ENCODE results near the gene SPRYD3. TPM values are rescaled to one million over a fixed set of nuclear protein-coding genes. Genes with fewer than 3 reads are reported as not detected.

SPRYD3 gene, protein sequence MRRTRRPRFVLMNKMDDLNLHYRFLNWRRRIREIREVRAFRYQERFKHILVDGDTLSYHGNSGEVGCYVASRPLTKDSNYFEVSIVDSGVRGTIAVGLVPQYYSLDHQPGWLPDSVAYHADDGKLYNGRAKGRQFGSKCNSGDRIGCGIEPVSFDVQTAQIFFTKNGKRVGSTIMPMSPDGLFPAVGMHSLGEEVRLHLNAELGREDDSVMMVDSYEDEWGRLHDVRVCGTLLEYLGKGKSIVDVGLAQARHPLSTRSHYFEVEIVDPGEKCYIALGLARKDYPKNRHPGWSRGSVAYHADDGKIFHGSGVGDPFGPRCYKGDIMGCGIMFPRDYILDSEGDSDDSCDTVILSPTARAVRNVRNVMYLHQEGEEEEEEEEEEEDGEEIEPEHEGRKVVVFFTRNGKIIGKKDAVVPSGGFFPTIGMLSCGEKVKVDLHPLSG
- total RNA-seq: 25.6 and 26.8 TPM in 2 replicates

DNA sequence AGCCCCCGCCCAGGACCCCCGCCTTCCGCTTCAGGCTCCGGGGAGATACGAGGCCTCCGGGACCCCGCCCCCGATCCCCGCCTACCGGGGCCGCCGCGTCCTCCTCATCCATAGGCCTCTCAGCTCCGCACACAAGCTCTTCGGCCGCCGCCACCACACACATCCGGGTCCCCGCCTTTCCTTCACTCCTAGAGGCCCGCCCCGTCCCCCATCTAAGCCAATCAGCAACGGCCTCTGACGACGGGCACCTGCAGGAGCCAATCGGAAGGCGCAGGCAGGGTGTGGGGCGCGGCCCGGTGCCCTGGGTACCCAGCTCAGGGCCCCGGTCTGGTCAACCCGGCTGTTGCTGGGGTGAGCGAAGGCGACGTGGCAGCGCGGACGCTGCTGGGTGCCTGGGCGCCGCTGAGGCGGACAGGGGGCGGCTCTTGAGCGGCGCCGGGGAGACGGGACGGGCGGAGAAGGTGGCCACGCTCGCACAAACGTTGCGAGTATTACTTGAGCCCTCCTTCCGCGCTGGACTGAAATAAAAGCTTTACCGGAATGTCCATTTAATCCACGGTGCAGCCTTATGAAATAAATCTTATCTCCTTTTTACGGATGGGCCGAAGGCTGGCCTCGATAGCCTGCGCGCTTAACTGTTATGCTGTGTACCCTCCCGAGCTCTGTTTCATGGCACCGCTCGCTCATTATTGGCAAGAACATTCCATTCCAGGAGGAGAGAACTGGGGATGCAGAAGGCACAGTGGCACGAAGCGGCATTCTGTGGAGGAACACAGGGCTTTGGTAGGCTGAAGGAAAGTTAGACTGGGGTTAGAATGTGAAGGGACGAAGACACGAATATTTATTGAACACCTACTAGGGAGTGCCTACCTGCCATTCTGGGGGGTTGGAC, at the start of gene SPRYD3:
TSS of gene SPRYD3 (minus strand) at position 165 of the 892 bp plus-strand sequence. CDS start at position 108, 57 bp downstream.
- Histone ChIP-seq H3K4me1 (ENCODE audit: insufficient read depth, low read length) (peaks cover 24% of the 10 kb centered on the region), H3K79me2 (ENCODE audit: insufficient read depth, low read length) (peaks cover 34% of the 10 kb centered on the region), H3K4me2 (ENCODE audit: insufficient read depth, low read length) (peak within 1 kb of the TSS; percentile 93), H2AFZ (ENCODE audit: low read length) (peak within 1 kb of the TSS; percentile 77), H3K36me3 (ENCODE audit: insufficient read depth, low read length) (peaks cover 32% of the 10 kb centered on the region), H4K20me1 (ENCODE audit: insufficient read depth, low read length) (no peaks in the 10 kb centered on the region), H3K27ac (ENCODE audit: low read depth, low read length) (peak within 1 kb of the TSS; percentile 90), H3K27me3 (ENCODE audit: insufficient read depth, low read length) (no peaks in the 10 kb centered on the region), H3K9me3 (ENCODE audit: low read depth, low read length) (no peaks in the 10 kb centered on the region), H3K4me3 (ENCODE audit: insufficient read depth, low read length) (peak within 1 kb of the TSS; percentile 85)
- peak; percentile 99 for DNase-seq (ENCODE audit: insufficient read length, low spot score, missing footprints)
- TF ChIP-seq, protein P1, sequence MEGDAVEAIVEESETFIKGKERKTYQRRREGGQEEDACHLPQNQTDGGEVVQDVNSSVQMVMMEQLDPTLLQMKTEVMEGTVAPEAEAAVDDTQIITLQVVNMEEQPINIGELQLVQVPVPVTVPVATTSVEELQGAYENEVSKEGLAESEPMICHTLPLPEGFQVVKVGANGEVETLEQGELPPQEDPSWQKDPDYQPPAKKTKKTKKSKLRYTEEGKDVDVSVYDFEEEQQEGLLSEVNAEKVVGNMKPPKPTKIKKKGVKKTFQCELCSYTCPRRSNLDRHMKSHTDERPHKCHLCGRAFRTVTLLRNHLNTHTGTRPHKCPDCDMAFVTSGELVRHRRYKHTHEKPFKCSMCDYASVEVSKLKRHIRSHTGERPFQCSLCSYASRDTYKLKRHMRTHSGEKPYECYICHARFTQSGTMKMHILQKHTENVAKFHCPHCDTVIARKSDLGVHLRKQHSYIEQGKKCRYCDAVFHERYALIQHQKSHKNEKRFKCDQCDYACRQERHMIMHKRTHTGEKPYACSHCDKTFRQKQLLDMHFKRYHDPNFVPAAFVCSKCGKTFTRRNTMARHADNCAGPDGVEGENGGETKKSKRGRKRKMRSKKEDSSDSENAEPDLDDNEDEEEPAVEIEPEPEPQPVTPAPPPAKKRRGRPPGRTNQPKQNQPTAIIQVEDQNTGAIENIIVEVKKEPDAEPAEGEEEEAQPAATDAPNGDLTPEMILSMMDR (IDR thresholded peaks at IDR 0.05; ENCODE audit: extremely low read depth, low read depth, low read length): no peak

DNA sequence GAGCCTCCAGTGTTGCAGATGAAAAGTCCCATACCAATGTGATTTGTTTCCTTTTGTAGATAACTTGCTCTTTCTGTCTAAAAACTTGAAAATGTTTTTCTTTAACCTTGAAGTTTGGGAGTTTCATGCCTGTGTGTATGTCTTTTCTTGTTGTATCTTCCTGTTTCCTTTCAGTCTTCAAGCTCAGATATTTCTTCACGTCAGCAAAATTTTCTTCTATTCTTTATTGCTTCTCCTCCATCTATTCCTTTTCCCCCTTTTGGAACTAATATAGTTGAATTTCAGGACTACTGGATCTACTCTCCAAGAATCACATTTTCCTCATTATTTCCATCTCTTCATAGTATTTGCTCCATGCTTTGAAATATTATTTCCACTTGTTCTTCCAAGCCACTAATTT, 48.0 kb upstream of the SPRYD3 start:
- no peaks in the 10 kb centered on the region for H3K27me3 ChIP-seq (ENCODE audit: insufficient read depth, low read length)
- no peak overlapping the region for H2AFZ ChIP-seq (ENCODE audit: low read length)
- no peaks in the 10 kb centered on the region for H3K9me3 ChIP-seq (ENCODE audit: low read depth, low read length)
- H3K79me2 ChIP-seq (ENCODE audit: insufficient read depth, low read length): no peaks in the 10 kb centered on the region
- no peaks in the 10 kb centered on the region for H4K20me1 ChIP-seq (ENCODE audit: insufficient read depth, low read length)
- H3K4me2 ChIP-seq (ENCODE audit: insufficient read depth, low read length): no peak overlapping the region
- no peak overlapping the region for H3K27ac ChIP-seq (ENCODE audit: low read depth, low read length)
- H3K4me3 ChIP-seq (ENCODE audit: insufficient read depth, low read length): no peak overlapping the region
- no peak for DNase-seq (ENCODE audit: insufficient read length, low spot score, missing footprints)
- peaks cover 9% of the 10 kb centered on the region for H3K4me1 ChIP-seq (ENCODE audit: insufficient read depth, low read length)
- TF ChIP-seq, protein P1 (IDR thresholded peaks at IDR 0.05; ENCODE audit: extremely low read depth, low read depth, low read length): no peak
- no peaks in the 10 kb centered on the region for H3K36me3 ChIP-seq (ENCODE audit: insufficient read depth, low read length)

DNA sequence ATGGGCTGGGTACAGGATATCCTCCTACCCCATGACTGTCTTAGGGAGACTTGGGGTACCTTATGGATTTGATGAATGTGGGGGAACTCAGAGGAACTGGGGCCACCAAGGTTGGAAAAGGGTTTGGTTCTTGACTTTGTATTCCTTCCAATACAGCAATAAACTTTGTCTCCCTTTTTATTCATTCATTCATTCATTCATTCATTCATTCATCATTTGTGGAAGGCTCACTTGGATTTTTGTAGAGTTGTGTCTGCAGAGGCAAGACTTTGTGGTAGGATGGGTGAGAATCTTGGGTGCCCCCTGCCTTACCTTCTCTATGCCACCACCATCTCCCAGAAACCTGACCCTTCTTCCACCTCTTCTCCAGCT, 45.1 kb upstream of the SPRYD3 start:
- Histone ChIP-seq H3K9me3 (ENCODE audit: low read depth, low read length) (no peaks in the 10 kb centered on the region), H3K4me3 (ENCODE audit: insufficient read depth, low read length) (no peak overlapping the region), H3K79me2 (ENCODE audit: insufficient read depth, low read length) (no peaks in the 10 kb centered on the region), H3K4me1 (ENCODE audit: insufficient read depth, low read length) (peaks cover 9% of the 10 kb centered on the region), H4K20me1 (ENCODE audit: insufficient read depth, low read length) (no peaks in the 10 kb centered on the region), H3K27me3 (ENCODE audit: insufficient read depth, low read length) (no peaks in the 10 kb centered on the region), H3K4me2 (ENCODE audit: insufficient read depth, low read length) (no peak overlapping the region), H2AFZ (ENCODE audit: low read length) (no peak overlapping the region), H3K27ac (ENCODE audit: low read depth, low read length) (no peak overlapping the region), H3K36me3 (ENCODE audit: insufficient read depth, low read length) (no peaks in the 10 kb centered on the region)
- peak; percentile 61 for DNase-seq (ENCODE audit: insufficient read length, low spot score, missing footprints)
- TF ChIP-seq, protein P1 (IDR thresholded peaks at IDR 0.05; ENCODE audit: extremely low read depth, low read depth, low read length): no peak

All from osteoblast (primary cell).